ENCODE data around the gene MRPL42. TPM values are rescaled to one million over a fixed set of nuclear protein-coding genes. Genes with fewer than 3 reads are reported as not detected.

The MRPL42 gene
- polyA plus RNA-seq, 1 donor (not counting 4 experiments of a cell fraction or from before 2014, with no cell fraction given), result 110 TPM

DNA sequence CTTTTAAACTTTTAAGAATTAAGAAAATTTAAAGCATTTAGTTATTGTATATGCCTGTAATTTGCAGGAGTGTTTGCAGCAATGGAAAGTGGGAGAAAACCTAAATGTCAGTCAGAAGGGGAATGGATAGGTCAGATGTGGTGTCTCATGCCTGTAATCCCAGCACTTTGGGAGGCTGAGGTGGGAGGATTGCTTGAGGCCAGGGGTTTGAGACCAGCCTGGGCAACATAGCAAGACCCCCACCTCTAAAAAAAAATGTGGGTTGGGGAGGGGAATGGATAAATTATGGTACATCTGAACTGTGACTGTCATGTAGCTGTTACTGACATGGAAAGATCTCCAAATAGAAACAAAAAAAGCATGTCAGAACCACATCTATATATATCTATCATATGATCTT lies 2.1 kb downstream of the MRPL42 start:
- H3K27ac ChIP-seq (ENCODE audit: control insufficient read depth, insufficient read depth, low read length), result no peak overlapping the region
- DNase-seq (ENCODE audit: low read depth, low spot score), result no peak
- no peaks in the 10 kb centered on the region for H3K9me1 ChIP-seq (ENCODE audit: control insufficient read depth, extremely low read depth, insufficient read depth, low read length)
- peaks cover 6 to 7% of the 10 kb centered on the region in 2 experiments for H3K36me3 ChIP-seq (ENCODE audit: control insufficient read depth in 2 of 2, extremely low read depth in 1 of 2, insufficient read depth in 2 of 2, low read length in 2 of 2)
- H3K4me3 ChIP-seq (ENCODE audit: control insufficient read depth in 2 of 3, extremely low read depth in 1 of 3, insufficient read depth in 2 of 3, low read depth in 1 of 3, low read length in 3 of 3), result no peak overlapping the region
- H3K27me3 ChIP-seq (ENCODE audit: control insufficient read depth, extremely low read depth, insufficient read depth, low read length), result no peaks in the 10 kb centered on the region
- peaks cover 50% of the 10 kb centered on the region for H3K79me2 ChIP-seq (ENCODE audit: control insufficient read depth, insufficient read depth, low read length)
- no peak for FAIRE-seq
- H3K9me3 ChIP-seq (ENCODE audit: control insufficient read depth, low read depth, low read length), result no peaks in the 10 kb centered on the region
- TF ChIP-seq CTCF (optimal IDR thresholded peaks at IDR 0.05 in 1 of 3, IDR thresholded peaks at IDR 0.05 in 1 of 3, conservative IDR thresholded peaks at IDR 0.05 in 1 of 3; ENCODE audit: extremely low read depth in 1 of 3, insufficient read depth in 2 of 3, low read length in 3 of 3) (no peak), EZH2 (IDR thresholded peaks at IDR 0.05; ENCODE audit: low read length) (no peak)
- H3K4me1 ChIP-seq (ENCODE audit: control insufficient read depth, extremely low read depth, insufficient read depth, low read length), result peaks cover 11% of the 10 kb centered on the region
- H3K4me2 ChIP-seq (ENCODE audit: control insufficient read depth, extremely low read depth, insufficient read depth, low read depth, low read length), result peak overlapping the region; percentile 84
- H3K9ac ChIP-seq (ENCODE audit: control insufficient read depth, extremely low read depth, insufficient read depth, low read length), result no peak overlapping the region
- H2AFZ ChIP-seq (ENCODE audit: control insufficient read depth, low read length), result no peak overlapping the region
- dilution Hi-C loops (cut with MboI; ENCODE audit: extremely low pct_ligation_motif_present, low sequenced_read_pairs), result no loop called here
- H4K20me1 ChIP-seq (ENCODE audit: control insufficient read depth, extremely low read depth, insufficient read depth, low read length), result no peaks in the 10 kb centered on the region

DNA sequence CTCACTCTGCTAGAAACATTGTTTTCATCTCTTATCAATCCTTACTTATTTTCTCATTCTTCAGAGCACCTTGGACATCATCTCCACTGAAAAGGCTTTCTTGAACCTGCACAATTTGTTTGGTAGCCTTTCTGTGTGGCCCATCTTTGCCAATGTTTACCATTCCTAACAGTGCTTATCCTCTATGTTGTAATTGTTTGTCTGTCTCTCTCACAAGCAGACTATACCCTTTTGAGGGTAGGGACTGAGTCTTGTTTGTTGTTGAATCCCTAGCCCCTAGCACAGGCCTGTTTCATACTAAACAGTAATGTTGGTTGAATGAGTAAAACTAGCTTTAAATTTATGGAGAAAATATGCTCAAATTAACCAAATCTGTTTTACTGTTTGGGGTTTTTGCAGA lies 9.2 kb downstream of the MRPL42 start:
- Histone ChIP-seq H3K9me1 (ENCODE audit: control insufficient read depth, extremely low read depth, insufficient read depth, low read length) (no peaks in the 10 kb centered on the region), H2AFZ (ENCODE audit: control insufficient read depth, low read length) (no peak overlapping the region), H3K36me3 (ENCODE audit: control insufficient read depth in 2 of 2, extremely low read depth in 1 of 2, insufficient read depth in 2 of 2, low read length in 2 of 2) (peaks cover 10 to 13% of the 10 kb centered on the region in 2 experiments), H3K4me1 (ENCODE audit: control insufficient read depth, extremely low read depth, insufficient read depth, low read length) (no peaks in the 10 kb centered on the region), H3K4me2 (ENCODE audit: control insufficient read depth, extremely low read depth, insufficient read depth, low read depth, low read length) (no peak overlapping the region), H4K20me1 (ENCODE audit: control insufficient read depth, extremely low read depth, insufficient read depth, low read length) (no peaks in the 10 kb centered on the region), H3K9ac (ENCODE audit: control insufficient read depth, extremely low read depth, insufficient read depth, low read length) (no peak overlapping the region), H3K27me3 (ENCODE audit: control insufficient read depth, extremely low read depth, insufficient read depth, low read length) (no peaks in the 10 kb centered on the region), H3K79me2 (ENCODE audit: control insufficient read depth, insufficient read depth, low read length) (peaks cover 20% of the 10 kb centered on the region), H3K4me3 (ENCODE audit: control insufficient read depth in 2 of 3, extremely low read depth in 1 of 3, insufficient read depth in 2 of 3, low read depth in 1 of 3, low read length in 3 of 3) (no peak overlapping the region), H3K9me3 (ENCODE audit: control insufficient read depth, low read depth, low read length) (no peaks in the 10 kb centered on the region), H3K27ac (ENCODE audit: control insufficient read depth, insufficient read depth, low read length) (no peak overlapping the region)
- dilution Hi-C loops (cut with MboI; ENCODE audit: extremely low pct_ligation_motif_present, low sequenced_read_pairs), result no loop called here
- no peak for FAIRE-seq
- TF ChIP-seq CTCF (optimal IDR thresholded peaks at IDR 0.05 in 1 of 3, IDR thresholded peaks at IDR 0.05 in 1 of 3, conservative IDR thresholded peaks at IDR 0.05 in 1 of 3; ENCODE audit: extremely low read depth in 1 of 3, insufficient read depth in 2 of 3, low read length in 3 of 3), result no peak
- no peak for TF ChIP-seq EZH2 (IDR thresholded peaks at IDR 0.05; ENCODE audit: low read length)
- DNase-seq (ENCODE audit: low read depth, low spot score), result no peak

All from keratinocyte (primary cell).